ENCODE data around the gene CAMTA1. TPM values are rescaled to one million over a fixed set of nuclear protein-coding genes. Genes with fewer than 3 reads are reported as not detected.

Gene CAMTA1
- total and polyA plus RNA-seq, 9 of the 15 experiments (the other 6 are each of a cell fraction or from before 2014, with no cell fraction given) = 43.9 to 161 (median 65.9) TPM

DNA sequence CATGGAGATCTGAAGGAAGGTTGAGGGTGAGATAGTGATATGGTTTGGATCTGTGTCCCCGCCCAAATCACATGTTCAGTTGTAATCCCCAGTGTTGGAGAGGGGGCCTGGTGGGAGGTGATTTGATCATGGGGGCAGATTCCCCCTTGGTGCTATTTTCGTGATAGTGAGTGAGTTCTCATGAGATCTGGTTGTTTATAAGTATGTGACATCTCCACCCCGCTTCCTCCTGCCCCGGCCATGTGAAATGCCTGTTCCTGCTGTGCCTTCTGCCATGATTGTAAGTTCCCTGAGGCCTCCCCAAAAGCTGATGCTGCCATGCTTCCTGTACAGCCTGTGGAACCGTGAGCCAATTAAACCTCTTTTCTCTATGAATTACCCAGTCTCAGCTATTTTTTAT lies 533.9 kb downstream of the CAMTA1 start:
- no peak for FAIRE-seq

More for the DNA sequence above, 533.9 kb downstream of the CAMTA1 start:
- no peak for ATAC-seq
- no peak for DNase-seq (ENCODE audit: extremely low read depth in 1 of 4, low spot score in 3 of 4)
- H4K20me1 ChIP-seq (replicated peaks; ENCODE audit: control insufficient read depth, insufficient read depth, low read length) = no peaks in the 10 kb centered on the region; the same call in 1 of the 2 replicates
- H3K27me3 ChIP-seq (ENCODE audit: control insufficient read depth in 2 of 2, insufficient read depth in 2 of 2, low read length in 2 of 2) = no peaks in the 10 kb centered on the region; a peak in 1 of 5 replicates
- intact Hi-C loops (cut with micrococcal nuclease) = no loop called here
- H3K9me1 ChIP-seq (ENCODE audit: control insufficient read depth, insufficient read depth, low read length) = peaks cover 4% of the 10 kb centered on the region
- no peaks in the 10 kb centered on the region for H3K4me1 ChIP-seq (replicated peaks in 1 of 2; ENCODE audit: control insufficient read depth in 2 of 2, insufficient read depth in 2 of 2, low read length in 2 of 2)
- H3K9me3 ChIP-seq (replicated peaks; ENCODE audit: control insufficient read depth, insufficient read depth, low read depth, low read length) = no peaks in the 10 kb centered on the region
- POLR2A ChIA-PET = interaction anchor here (1.1 to 1.6 kb wide), 2 partner anchors 9 to 15 kb away, joined by 4 to 5 read pairs; no protein-coding TSS in a partner anchor
- no peak for TF ChIP-seq RHOXF2B (CRISPR knock-in tag; conservative IDR thresholded peaks at IDR 0.05)
- TF ChIP-seq NFRKB (IDR thresholded peaks at IDR 0.05; ENCODE audit: low read depth) = no peak
- no peak for TF ChIP-seq EP300 (IDR thresholded peaks at IDR 0.05; ENCODE audit: low read length)
- TF ChIP-seq KLF1 (tag; IDR thresholded peaks at IDR 0.05) = no peak
- no peak for TF ChIP-seq JUND (IDR thresholded peaks at IDR 0.05; ENCODE audit: borderline replicate concordance, low read depth, low read length)
- TF ChIP-seq JUND (tag; IDR thresholded peaks at IDR 0.05; ENCODE audit: borderline replicate concordance, low read depth, low read length) = no peak
- TF ChIP-seq BCL6 (CRISPR knock-in tag; IDR thresholded peaks at IDR 0.05) = no peak
- no peak for TF ChIP-seq NCOR1 (IDR thresholded peaks at IDR 0.05)
- TF ChIP-seq HNRNPH1 (optimal IDR thresholded peaks at IDR 0.05; ENCODE audit: low read depth, low read length) = no peak
- TF ChIP-seq WHSC1 (IDR thresholded peaks at IDR 0.05; ENCODE audit: low read length) = no peak
- no peak for TF ChIP-seq HNRNPK (IDR thresholded peaks at IDR 0.05; ENCODE audit: low read depth, low read length, poor library complexity, severe bottlenecking)
- no peak for TF ChIP-seq ZNF140 (CRISPR knock-in tag; IDR thresholded peaks at IDR 0.05)
- TF ChIP-seq, protein P1, sequence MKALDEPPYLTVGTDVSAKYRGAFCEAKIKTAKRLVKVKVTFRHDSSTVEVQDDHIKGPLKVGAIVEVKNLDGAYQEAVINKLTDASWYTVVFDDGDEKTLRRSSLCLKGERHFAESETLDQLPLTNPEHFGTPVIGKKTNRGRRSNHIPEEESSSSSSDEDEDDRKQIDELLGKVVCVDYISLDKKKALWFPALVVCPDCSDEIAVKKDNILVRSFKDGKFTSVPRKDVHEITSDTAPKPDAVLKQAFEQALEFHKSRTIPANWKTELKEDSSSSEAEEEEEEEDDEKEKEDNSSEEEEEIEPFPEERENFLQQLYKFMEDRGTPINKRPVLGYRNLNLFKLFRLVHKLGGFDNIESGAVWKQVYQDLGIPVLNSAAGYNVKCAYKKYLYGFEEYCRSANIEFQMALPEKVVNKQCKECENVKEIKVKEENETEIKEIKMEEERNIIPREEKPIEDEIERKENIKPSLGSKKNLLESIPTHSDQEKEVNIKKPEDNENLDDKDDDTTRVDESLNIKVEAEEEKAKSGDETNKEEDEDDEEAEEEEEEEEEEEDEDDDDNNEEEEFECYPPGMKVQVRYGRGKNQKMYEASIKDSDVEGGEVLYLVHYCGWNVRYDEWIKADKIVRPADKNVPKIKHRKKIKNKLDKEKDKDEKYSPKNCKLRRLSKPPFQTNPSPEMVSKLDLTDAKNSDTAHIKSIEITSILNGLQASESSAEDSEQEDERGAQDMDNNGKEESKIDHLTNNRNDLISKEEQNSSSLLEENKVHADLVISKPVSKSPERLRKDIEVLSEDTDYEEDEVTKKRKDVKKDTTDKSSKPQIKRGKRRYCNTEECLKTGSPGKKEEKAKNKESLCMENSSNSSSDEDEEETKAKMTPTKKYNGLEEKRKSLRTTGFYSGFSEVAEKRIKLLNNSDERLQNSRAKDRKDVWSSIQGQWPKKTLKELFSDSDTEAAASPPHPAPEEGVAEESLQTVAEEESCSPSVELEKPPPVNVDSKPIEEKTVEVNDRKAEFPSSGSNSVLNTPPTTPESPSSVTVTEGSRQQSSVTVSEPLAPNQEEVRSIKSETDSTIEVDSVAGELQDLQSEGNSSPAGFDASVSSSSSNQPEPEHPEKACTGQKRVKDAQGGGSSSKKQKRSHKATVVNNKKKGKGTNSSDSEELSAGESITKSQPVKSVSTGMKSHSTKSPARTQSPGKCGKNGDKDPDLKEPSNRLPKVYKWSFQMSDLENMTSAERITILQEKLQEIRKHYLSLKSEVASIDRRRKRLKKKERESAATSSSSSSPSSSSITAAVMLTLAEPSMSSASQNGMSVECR (CRISPR knock-in tag; IDR thresholded peaks at IDR 0.05) = no peak
- no peak for TF ChIP-seq ZBED1 (IDR thresholded peaks at IDR 0.05)
- no peak for TF ChIP-seq ZNF408 (CRISPR knock-in tag; IDR thresholded peaks at IDR 0.05; ENCODE audit: low read depth)
- no peak for TF ChIP-seq GABPB1 (CRISPR knock-in tag; IDR thresholded peaks at IDR 0.05)
- TF ChIP-seq, protein P2, sequence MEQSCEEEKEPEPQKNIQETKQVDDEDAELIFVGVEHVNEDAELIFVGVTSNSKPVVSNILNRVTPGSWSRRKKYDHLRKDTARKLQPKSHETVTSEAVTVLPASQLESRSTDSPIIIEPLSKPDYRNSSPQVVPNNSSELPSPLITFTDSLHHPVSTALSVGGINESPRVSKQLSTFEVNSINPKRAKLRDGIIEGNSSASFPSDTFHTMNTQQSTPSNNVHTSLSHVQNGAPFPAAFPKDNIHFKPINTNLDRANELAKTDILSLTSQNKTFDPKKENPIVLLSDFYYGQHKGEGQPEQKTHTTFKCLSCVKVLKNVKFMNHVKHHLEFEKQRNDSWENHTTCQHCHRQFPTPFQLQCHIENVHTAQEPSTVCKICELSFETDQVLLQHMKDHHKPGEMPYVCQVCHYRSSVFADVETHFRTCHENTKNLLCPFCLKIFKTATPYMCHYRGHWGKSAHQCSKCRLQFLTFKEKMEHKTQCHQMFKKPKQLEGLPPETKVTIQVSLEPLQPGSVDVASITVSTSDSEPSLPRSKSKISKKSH (CRISPR knock-in tag; IDR thresholded peaks at IDR 0.05) = no peak
- TF ChIP-seq ZNF449 (CRISPR knock-in tag; IDR thresholded peaks at IDR 0.05) = no peak
- in situ Hi-C loops (cut with MboI) = no loop called here
- H2AFZ ChIP-seq (ENCODE audit: low read depth, low read length) = no peak overlapping the region
- no peak overlapping the region for H3K4me2 ChIP-seq (ENCODE audit: insufficient read depth, low read length)
- H3K79me2 ChIP-seq (ENCODE audit: control insufficient read depth, insufficient read depth, low read length) = no peaks in the 10 kb centered on the region
- BruUV-seq (replicated peaks) = no TSS peak
- H3K27ac ChIP-seq (ENCODE audit: extremely low read depth, low read depth, low read length) = no peak overlapping the region
- H3K36me3 ChIP-seq (ENCODE audit: control insufficient read depth, insufficient read depth, low read length) = no peaks in the 10 kb centered on the region
- H3K4me3 ChIP-seq = no peak overlapping the region
- no peak overlapping the region for H3K9ac ChIP-seq (ENCODE audit: insufficient read depth in 1 of 2, low read depth in 2 of 2, low read length in 2 of 2)
- WGBS (ENCODE audit: insufficient coverage, low coverage, missing lambda C conversion rate) = 0% methylated on average over 5 of the region's 5 CpGs
- CTCF ChIA-PET (ENCODE audit: low intra/inter-chr PET ratio) = no interaction called here
